ENCODE measurements around the gene CCDC192. TPM values are rescaled to one million over a fixed set of nuclear protein-coding genes. Genes with fewer than 3 reads are reported as not detected.

The CCDC192 gene
- total RNA-seq, 4 donors from 2014 or later = 0.33 to 1.7 (median 1.1) TPM

DNA sequence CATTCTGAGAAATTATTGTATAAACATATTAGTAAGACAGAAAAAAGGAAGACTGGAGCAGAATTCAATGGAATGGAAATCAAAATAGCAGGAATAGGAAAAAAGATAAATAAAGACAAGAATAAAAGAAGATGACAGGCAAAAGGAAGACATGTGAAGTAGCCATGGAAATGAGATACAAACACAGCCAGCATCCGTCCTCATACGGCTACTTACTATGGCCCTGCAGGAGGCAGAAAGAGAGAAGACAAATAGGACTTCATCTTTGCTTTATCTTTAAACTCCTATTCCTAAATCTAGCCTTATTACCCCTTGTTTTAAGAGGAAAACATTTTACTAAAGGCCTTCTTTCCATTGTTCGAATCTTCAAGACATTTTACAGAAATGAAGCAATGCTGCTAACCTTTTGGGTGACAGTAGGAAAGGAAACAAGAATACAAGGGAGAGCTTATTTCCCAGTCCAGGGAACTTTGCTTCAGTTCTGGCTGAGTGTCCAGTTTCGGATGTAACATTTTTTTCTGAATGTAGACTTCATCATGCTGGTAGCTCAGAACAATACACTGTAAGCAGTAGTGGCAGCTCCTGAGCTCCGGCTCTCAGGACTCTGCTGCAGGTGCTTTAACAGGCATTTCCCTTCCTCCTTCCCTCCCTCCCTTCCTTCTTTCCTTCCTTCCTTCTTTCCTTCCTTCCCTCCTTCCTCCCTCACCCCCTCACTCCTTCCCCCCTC, 274.0 kb downstream of the CCDC192 start:
- DNase-seq (ENCODE audit: extremely low spot score) = no peak
- H3K27ac ChIP-seq (replicated peaks in 1 of 4) = peak overlapping the region; percentile 32 to 69 (median 55)
- no peak overlapping the region for H3K4me3 ChIP-seq
- TF ChIP-seq POLR2AphosphoS5 (IDR thresholded peaks at IDR 0.05) = no peak
- no peak for TF ChIP-seq POLR2A (IDR thresholded peaks at IDR 0.05; ENCODE audit: low read depth)
- no peak for TF ChIP-seq EP300 (IDR thresholded peaks at IDR 0.05)
- TF ChIP-seq, protein P1, sequence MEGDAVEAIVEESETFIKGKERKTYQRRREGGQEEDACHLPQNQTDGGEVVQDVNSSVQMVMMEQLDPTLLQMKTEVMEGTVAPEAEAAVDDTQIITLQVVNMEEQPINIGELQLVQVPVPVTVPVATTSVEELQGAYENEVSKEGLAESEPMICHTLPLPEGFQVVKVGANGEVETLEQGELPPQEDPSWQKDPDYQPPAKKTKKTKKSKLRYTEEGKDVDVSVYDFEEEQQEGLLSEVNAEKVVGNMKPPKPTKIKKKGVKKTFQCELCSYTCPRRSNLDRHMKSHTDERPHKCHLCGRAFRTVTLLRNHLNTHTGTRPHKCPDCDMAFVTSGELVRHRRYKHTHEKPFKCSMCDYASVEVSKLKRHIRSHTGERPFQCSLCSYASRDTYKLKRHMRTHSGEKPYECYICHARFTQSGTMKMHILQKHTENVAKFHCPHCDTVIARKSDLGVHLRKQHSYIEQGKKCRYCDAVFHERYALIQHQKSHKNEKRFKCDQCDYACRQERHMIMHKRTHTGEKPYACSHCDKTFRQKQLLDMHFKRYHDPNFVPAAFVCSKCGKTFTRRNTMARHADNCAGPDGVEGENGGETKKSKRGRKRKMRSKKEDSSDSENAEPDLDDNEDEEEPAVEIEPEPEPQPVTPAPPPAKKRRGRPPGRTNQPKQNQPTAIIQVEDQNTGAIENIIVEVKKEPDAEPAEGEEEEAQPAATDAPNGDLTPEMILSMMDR (IDR thresholded peaks at IDR 0.05) = no peak
- H3K9me3 ChIP-seq = no peaks in the 10 kb centered on the region
- peaks cover 0 to 21% (median 16%) of the 10 kb centered on the region in 4 donors for H3K4me1 ChIP-seq
- 30% methylated on average over 5 of the region's 5 CpGs for WGBS
- H3K36me3 ChIP-seq = no peaks in the 10 kb centered on the region
- intact Hi-C loops (cut with DNase I) = no loop called here
- H3K27me3 ChIP-seq = no peaks in the 10 kb centered on the region

DNA sequence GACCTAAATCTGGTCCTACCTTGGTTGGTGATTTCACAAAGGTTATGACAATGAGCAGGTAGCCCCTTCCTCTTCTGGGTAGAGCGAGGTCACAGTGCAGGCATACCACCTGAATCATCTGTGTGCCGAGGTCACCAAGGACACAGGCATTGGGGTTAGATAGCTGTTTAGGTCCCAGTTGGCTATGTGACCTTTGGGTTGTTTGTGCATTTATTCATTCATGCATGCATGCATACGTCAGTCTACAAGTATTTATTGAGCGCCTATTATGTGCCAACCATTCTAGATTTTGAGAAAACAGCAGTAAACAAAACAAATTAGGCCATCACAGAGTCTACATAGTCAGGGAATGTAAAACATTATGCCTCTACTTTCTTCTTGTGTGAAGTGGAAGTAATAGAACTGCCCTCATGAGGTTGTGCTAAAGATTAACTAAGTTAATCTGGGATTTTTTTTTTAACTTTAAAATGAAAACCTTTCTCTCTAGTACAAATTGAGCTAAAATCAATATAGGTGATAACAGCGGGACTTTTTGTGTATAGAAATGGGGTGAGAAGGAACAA, 275.6 kb downstream of the CCDC192 start:
- WGBS = 99% methylated on average over 5 of the region's 5 CpGs

DNA sequence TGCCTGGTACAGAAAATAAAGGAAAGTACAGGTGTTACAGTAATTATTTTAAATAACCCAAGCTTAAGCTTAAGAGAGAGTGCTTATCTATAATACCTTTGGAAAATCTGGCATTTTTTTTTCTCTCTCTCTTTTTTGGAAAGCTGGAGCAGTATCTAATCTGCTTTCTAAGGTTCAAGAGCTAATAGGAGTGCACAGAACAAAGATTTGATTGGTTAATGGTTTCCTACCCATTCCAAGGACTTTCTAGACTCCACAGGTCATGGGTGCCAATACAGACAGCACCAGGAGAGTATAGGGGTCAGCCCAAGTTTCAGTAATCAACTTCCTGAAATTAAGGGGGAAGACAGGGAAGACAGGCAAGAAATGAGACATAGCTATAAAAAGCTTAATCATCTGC, 276.3 kb downstream of the CCDC192 start:
- no peak for TF ChIP-seq POLR2AphosphoS5 (IDR thresholded peaks at IDR 0.05)
- H3K9me3 ChIP-seq = no peaks in the 10 kb centered on the region
- H3K36me3 ChIP-seq = no peaks in the 10 kb centered on the region
- no peaks in the 10 kb centered on the region for H3K27me3 ChIP-seq
- no peak overlapping the region for H3K4me3 ChIP-seq
- DNase-seq (ENCODE audit: extremely low spot score) = no peak
- H3K27ac ChIP-seq (replicated peaks in 1 of 4) = no peak overlapping the region
- peaks cover 0 to 21% (median 16%) of the 10 kb centered on the region in 4 donors for H3K4me1 ChIP-seq
- intact Hi-C loops (cut with DNase I) = no loop called here

More for the DNA sequence above, 275.6 kb downstream of the CCDC192 start:
- Histone ChIP-seq H3K9me3 (no peaks in the 10 kb centered on the region), H3K36me3 (no peaks in the 10 kb centered on the region), H3K4me3 (no peak overlapping the region), H3K27ac (replicated peaks in 1 of 4) (no peak overlapping the region), H3K4me1 (peaks cover 0 to 21% (median 16%) of the 10 kb centered on the region in 4 donors), H3K27me3 (no peaks in the 10 kb centered on the region)
- intact Hi-C loops (cut with DNase I) = no loop called here
- no peak for TF ChIP-seq EP300 (IDR thresholded peaks at IDR 0.05)
- TF ChIP-seq, protein P1 (IDR thresholded peaks at IDR 0.05) = no peak
- TF ChIP-seq POLR2A (IDR thresholded peaks at IDR 0.05; ENCODE audit: low read depth) = no peak
- TF ChIP-seq POLR2AphosphoS5 (IDR thresholded peaks at IDR 0.05) = no peak
- no peak for DNase-seq (ENCODE audit: extremely low spot score)

DNA sequence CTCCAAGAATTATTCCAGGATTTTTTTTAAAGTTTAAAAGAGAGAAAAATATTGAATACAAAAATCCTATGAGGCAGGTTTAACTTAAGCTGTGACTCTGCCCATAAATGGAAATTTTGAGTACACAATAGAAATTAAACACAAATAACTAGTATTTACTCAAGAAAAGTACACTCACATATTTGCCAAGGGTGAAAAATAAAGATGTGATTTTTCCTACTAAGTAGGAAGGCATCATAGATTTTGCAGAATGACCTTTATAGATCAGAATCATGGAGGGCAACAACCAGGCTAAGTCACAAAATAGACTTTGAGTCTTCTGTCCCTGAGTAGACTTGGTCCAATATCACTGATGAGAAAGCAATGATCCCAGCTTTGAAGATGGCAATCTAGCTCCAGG, 277.7 kb downstream of the CCDC192 start:
- intact Hi-C loops (cut with DNase I) = no loop called here
- Histone ChIP-seq H3K36me3 (no peaks in the 10 kb centered on the region), H3K4me1 (peaks cover 0 to 21% (median 16%) of the 10 kb centered on the region in 4 donors), H3K27ac (replicated peaks in 1 of 4) (no peak overlapping the region), H3K9me3 (no peaks in the 10 kb centered on the region), H3K27me3 (no peaks in the 10 kb centered on the region), H3K4me3 (no peak overlapping the region)
- no peak for DNase-seq (ENCODE audit: extremely low spot score)
- TF ChIP-seq EP300 (IDR thresholded peaks at IDR 0.05) (no peak), POLR2A (IDR thresholded peaks at IDR 0.05; ENCODE audit: low read depth) (no peak), POLR2AphosphoS5 (IDR thresholded peaks at IDR 0.05) (no peak)
- TF ChIP-seq, protein P1 (IDR thresholded peaks at IDR 0.05) = no peak

DNA sequence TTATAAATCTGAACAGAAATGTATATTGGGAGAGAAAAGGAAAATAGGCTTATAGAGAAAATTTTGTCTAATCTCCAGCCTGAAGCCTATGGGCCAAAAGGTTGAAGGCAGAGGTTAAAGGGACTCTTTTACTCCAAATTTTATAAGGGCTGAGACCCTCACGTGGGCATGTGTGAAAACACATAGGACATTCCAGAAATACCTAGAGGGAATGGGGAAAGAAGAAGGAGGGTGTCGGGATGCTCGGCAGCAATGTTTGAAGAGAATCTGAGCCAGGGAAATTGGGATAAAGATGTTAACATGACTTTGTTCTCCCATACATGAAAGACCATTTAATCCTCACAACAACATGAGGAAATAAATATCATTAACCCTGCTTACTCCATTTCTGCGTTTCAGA, 278.3 kb downstream of the CCDC192 start:
- TF ChIP-seq POLR2A (IDR thresholded peaks at IDR 0.05; ENCODE audit: low read depth) = no peak
- TF ChIP-seq EP300 (IDR thresholded peaks at IDR 0.05) = no peak
- no peak for TF ChIP-seq POLR2AphosphoS5 (IDR thresholded peaks at IDR 0.05)
- H3K4me1 ChIP-seq = peaks cover 0 to 18% (median 15%) of the 10 kb centered on the region in 4 donors
- no peak for DNase-seq (ENCODE audit: extremely low spot score)
- no peak overlapping the region for H3K27ac ChIP-seq (replicated peaks in 1 of 4)
- no peaks in the 10 kb centered on the region for H3K27me3 ChIP-seq
- intact Hi-C loops (cut with DNase I) = no loop called here
- no peak overlapping the region for H3K4me3 ChIP-seq
- WGBS = 86% methylated on average over 4 of the region's 4 CpGs
- no peaks in the 10 kb centered on the region for H3K9me3 ChIP-seq
- no peaks in the 10 kb centered on the region for H3K36me3 ChIP-seq

Measured in esophagus muscularis mucosa (tissue), 4 donors.